ENCODE data around the gene FBXW11. TPM values are rescaled to one million over a fixed set of nuclear protein-coding genes. Genes with fewer than 3 reads are reported as not detected.

FBXW11 gene
- total and polyA plus RNA-seq, 10 of the 15 experiments (the other 5 are each of a cell fraction or from before 2014, with no cell fraction given), result 4.3 to 61.5 (median 40.0) TPM

DNA sequence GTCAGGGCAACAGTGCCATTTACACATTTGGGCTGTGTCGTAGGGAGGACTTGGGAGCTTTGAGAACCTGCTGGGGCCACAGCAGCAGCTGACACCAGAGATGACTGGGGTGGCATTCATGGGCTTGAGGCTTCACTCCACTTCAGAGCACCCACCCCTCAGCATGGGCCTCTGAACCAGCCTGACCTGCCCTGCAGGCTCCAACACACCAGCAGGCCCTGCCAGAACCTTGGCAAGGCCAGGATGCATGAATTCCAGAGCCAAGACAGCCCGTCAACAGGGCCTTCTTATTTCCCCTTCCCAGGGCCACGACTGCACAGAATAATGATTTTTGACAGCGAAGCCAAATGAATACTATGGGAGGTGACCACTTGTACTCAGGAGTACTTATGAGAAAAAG, 143.8 kb downstream of the FBXW11 start:
- POLR2A ChIA-PET, result no interaction called here
- intact Hi-C loops (cut with micrococcal nuclease; ENCODE audit: unreplicated experiment), result no loop called here
- no peak for FAIRE-seq
- Histone ChIP-seq H3K36me3 (ENCODE audit: control insufficient read depth in 2 of 2, insufficient read depth in 2 of 2, low read length in 1 of 2) (peaks cover 3% of the 10 kb centered on the region in 2 experiments; a peak in 3 of 4 replicates), H3K27me3 (replicated peaks in 1 of 2; ENCODE audit: control insufficient read depth in 2 of 2, insufficient read depth in 2 of 2, low read length in 1 of 2) (no peaks in the 10 kb centered on the region), H3K4me3 (no peak overlapping the region), H2AFZ (ENCODE audit: control insufficient read depth, low read depth, low read length) (no peak overlapping the region), H3K9ac (ENCODE audit: control insufficient read depth, insufficient read depth, low read length) (no peak overlapping the region), H4K20me1 (ENCODE audit: control insufficient read depth, insufficient read depth) (no peaks in the 10 kb centered on the region), H3K9me3 (replicated peaks; ENCODE audit: control insufficient read depth, insufficient read depth, low read length) (no peaks in the 10 kb centered on the region), H3K4me2 (ENCODE audit: control insufficient read depth, insufficient read depth) (no peak overlapping the region), H3K79me2 (ENCODE audit: control insufficient read depth, insufficient read depth, low read length) (no peaks in the 10 kb centered on the region), H3K4me1 (ENCODE audit: control insufficient read depth, insufficient read depth, low read length) (no peaks in the 10 kb centered on the region), H3K27ac (ENCODE audit: control insufficient read depth, insufficient read depth) (no peak overlapping the region)
- WGBS (ENCODE audit: insufficient coverage, insufficient replicate concordance, low lambda C conversion rate, missing lambda C conversion rate), result 94% methylated on average over 4 of the region's 4 CpGs
- no TSS peak for BruUV-seq (replicated peaks)
- SMC1A ChIA-PET (ENCODE audit: uncharacterized antibody, unreplicated experiment), result no interaction called here
- DNase-seq (ENCODE audit: low read depth, low spot score), result no peak
- CTCF ChIA-PET, result no interaction called here
- ATAC-seq, result no peak
- RAD21 ChIA-PET (ENCODE audit: unreplicated experiment), result no interaction called here
- in situ Hi-C loops (cut with MboI), result no loop called here
- TF ChIP-seq BCL11A (IDR thresholded peaks at IDR 0.05; ENCODE audit: low read depth, low read length), result no peak
- TF ChIP-seq FOXK2 (IDR thresholded peaks at IDR 0.05), result no peak
- no peak for TF ChIP-seq RAD21 (IDR thresholded peaks at IDR 0.05; ENCODE audit: insufficient read depth, low read depth, low read length)
- no peak for TF ChIP-seq PAX8 (IDR thresholded peaks at IDR 0.05)
- TF ChIP-seq, protein P1, sequence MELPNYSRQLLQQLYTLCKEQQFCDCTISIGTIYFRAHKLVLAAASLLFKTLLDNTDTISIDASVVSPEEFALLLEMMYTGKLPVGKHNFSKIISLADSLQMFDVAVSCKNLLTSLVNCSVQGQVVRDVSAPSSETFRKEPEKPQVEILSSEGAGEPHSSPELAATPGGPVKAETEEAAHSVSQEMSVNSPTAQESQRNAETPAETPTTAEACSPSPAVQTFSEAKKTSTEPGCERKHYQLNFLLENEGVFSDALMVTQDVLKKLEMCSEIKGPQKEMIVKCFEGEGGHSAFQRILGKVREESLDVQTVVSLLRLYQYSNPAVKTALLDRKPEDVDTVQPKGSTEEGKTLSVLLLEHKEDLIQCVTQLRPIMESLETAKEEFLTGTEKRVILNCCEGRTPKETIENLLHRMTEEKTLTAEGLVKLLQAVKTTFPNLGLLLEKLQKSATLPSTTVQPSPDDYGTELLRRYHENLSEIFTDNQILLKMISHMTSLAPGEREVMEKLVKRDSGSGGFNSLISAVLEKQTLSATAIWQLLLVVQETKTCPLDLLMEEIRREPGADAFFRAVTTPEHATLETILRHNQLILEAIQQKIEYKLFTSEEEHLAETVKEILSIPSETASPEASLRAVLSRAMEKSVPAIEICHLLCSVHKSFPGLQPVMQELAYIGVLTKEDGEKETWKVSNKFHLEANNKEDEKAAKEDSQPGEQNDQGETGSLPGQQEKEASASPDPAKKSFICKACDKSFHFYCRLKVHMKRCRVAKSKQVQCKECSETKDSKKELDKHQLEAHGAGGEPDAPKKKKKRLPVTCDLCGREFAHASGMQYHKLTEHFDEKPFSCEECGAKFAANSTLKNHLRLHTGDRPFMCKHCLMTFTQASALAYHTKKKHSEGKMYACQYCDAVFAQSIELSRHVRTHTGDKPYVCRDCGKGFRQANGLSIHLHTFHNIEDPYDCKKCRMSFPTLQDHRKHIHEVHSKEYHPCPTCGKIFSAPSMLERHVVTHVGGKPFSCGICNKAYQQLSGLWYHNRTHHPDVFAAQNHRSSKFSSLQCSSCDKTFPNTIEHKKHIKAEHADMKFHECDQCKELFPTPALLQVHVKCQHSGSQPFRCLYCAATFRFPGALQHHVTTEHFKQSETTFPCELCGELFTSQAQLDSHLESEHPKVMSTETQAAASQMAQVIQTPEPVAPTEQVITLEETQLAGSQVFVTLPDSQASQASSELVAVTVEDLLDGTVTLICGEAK (IDR thresholded peaks at IDR 0.05; ENCODE audit: borderline replicate concordance), result no peak
- no peak for TF ChIP-seq HDAC2 (IDR thresholded peaks at IDR 0.05)
- no peak for TF ChIP-seq ESRRA (IDR thresholded peaks at IDR 0.05; ENCODE audit: low read length)
- no peak for TF ChIP-seq MYC (IDR thresholded peaks at IDR 0.05; ENCODE audit: insufficient read depth, insufficient read length, insufficient replicate concordance, low read length, severe bottlenecking)
- no peak for TF ChIP-seq CREM (IDR thresholded peaks at IDR 0.05; ENCODE audit: low read depth)
- TF ChIP-seq SPI1 (IDR thresholded peaks at IDR 0.05; ENCODE audit: borderline replicate concordance, insufficient read depth, low read depth, low read length), result no peak
- TF ChIP-seq, protein P2, sequence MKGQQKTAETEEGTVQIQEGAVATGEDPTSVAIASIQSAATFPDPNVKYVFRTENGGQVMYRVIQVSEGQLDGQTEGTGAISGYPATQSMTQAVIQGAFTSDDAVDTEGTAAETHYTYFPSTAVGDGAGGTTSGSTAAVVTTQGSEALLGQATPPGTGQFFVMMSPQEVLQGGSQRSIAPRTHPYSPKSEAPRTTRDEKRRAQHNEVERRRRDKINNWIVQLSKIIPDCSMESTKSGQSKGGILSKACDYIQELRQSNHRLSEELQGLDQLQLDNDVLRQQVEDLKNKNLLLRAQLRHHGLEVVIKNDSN (IDR thresholded peaks at IDR 0.05; ENCODE audit: borderline replicate concordance, extremely low read length, insufficient read depth, low read depth, low read length), result no peak
- no peak for TF ChIP-seq IRF3 (IDR thresholded peaks at IDR 0.05)
- TF ChIP-seq, protein P3, sequence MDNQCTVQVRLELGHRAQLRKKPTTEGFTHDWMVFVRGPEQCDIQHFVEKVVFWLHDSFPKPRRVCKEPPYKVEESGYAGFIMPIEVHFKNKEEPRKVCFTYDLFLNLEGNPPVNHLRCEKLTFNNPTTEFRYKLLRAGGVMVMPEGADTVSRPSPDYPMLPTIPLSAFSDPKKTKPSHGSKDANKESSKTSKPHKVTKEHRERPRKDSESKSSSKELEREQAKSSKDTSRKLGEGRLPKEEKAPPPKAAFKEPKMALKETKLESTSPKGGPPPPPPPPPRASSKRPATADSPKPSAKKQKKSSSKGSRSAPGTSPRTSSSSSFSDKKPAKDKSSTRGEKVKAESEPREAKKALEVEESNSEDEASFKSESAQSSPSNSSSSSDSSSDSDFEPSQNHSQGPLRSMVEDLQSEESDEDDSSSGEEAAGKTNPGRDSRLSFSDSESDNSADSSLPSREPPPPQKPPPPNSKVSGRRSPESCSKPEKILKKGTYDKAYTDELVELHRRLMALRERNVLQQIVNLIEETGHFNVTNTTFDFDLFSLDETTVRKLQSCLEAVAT (IDR thresholded peaks at IDR 0.05), result no peak
- TF ChIP-seq SUPT20H (IDR thresholded peaks at IDR 0.05; ENCODE audit: borderline replicate concordance, control insufficient read depth, low read depth, low read length), result no peak
- TF ChIP-seq, protein P4, sequence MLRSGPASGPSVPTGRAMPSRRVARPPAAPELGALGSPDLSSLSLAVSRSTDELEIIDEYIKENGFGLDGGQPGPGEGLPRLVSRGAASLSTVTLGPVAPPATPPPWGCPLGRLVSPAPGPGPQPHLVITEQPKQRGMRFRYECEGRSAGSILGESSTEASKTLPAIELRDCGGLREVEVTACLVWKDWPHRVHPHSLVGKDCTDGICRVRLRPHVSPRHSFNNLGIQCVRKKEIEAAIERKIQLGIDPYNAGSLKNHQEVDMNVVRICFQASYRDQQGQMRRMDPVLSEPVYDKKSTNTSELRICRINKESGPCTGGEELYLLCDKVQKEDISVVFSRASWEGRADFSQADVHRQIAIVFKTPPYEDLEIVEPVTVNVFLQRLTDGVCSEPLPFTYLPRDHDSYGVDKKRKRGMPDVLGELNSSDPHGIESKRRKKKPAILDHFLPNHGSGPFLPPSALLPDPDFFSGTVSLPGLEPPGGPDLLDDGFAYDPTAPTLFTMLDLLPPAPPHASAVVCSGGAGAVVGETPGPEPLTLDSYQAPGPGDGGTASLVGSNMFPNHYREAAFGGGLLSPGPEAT (IDR thresholded peaks at IDR 0.05; ENCODE audit: low read depth), result no peak
